ENCODE data around the gene OMG.
"Not testable (repeated sequence)": the region's sequence is repeated elsewhere in the genome, so short reads cannot be mapped to it uniquely, and the experiment has no call there.

The OMG gene

GRCh38 chr17:31297090-31297489 lies at the start of gene OMG:
Gene OMG (minus strand): TSS chr17:31297239. CDS start chr17:31296331, 908 bp downstream.
- DNase-seq: no peak

- not testable (repeated sequence) for DNase-seq
Observed at GRCh38 chr17:31345191-31345747, 48.2 kb upstream of the OMG start.

GRCh38 chr17:31339906-31340661 lies 43.0 kb upstream of the OMG start:
- DNase-seq: no peak

- DNase-seq: no peak
Observed at GRCh38 chr17:31329221-31329620, 32.2 kb upstream of the OMG start.

DNA sequence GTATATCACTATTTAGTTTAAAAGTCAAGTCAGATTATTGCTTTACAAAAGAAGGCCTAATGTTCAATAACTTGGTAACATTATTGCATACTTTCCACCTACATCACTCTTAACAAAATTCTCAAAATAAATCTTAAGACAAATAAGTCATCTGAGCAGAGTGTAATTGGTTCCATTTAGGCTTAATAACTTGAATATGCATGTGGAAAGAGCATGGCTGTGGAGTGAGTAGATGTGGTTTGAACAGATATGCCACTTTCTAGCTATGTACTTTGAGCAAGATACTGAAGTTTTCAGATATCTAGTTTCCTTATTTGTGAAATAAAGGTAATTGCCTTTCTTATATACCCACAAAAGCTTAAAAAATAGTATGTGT lies 31.1 kb upstream of the OMG start:
- DNase-seq: no peak

GRCh38 chr17:31327534-31328159 lies 30.6 kb upstream of the OMG start:
- no peak for DNase-seq

DNA sequence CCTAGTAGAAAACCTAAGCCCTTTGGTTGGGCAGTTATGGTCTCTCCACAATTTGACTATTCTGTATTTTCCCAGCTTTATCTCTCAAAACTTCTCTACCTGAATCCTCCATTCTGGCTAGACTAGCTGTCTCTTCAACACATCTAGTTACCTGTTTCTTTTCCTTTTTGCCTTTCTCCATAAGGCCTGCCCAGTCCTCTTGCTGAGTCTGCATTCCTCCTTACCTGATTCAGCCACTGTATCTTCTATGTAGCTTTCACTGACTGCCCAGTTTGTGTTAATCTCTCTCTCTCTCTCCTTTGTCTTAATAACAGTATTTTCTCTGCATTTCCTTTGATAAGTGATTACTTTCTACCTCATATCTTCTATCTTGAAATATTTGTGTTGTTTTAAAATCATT lies 26.5 kb upstream of the OMG start:
- no peak for DNase-seq

DNA sequence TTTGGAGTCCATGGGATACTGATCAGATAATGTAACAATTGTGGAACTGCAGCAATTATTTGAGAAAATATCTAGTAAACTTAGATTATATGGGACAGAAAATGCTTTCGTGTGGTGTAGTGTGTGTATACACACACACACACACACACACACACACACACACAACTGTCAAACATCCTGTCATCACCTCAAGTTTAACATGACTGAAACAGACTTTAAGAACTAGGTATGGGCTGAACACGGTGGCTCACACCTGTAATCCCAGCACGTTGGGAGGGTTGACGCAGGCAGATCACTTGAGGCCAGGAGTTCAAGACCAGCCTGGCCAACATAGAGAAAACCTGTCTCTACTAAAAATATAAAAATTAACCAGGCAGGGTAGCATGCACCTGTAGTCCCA lies 24.9 kb upstream of the OMG start:
- no peak for DNase-seq

- peak; percentile 95 to 98 for DNase-seq
Observed at GRCh38 chr17:31321481-31321880, 24.4 kb upstream of the OMG start, which contains the start of gene EVI2A. Gene EVI2A (minus strand): TSS chr17:31321622. CDS start chr17:31319013, 2,609 bp downstream.

DNA sequence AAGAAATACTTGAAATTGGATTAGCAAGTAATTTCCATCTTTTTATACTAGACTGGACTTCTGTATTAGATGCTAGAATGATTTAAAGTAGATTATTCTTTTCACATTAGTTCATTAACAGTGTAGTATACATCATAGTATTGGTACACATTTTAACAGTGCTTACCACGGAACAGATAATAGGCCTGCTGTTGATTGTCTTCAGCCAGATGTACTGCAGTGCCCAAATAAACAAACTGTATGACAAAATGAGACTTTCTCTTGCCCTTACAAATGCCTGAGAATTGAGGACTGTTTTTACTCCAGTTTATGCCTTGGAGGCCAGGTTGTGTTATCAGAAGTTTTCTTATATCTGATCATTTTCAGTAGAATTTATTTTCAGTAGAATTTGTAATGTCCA lies 23.8 kb upstream of the OMG start:
- DNase-seq: peak; percentile 18 to 32

DNA sequence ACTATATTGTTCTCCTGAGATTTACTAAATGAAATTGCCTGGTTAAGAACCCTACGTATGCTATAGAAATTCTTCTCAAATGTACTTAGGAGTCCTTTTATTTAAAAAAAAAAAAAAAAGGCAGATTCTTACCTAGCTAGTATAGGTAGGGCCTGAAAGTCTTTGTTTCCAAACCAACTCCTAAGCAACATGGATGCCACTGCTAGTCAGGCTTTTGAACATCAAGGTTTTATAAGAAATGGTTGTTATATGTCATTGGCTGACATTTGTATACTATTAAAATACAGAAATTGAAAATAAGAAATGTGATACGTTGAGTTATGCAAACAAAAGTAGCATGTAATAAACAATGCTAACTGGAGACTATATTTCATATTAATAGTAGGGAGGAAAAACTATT lies 23.2 kb upstream of the OMG start:
- DNase-seq: peak; percentile 30 to 52

DNA sequence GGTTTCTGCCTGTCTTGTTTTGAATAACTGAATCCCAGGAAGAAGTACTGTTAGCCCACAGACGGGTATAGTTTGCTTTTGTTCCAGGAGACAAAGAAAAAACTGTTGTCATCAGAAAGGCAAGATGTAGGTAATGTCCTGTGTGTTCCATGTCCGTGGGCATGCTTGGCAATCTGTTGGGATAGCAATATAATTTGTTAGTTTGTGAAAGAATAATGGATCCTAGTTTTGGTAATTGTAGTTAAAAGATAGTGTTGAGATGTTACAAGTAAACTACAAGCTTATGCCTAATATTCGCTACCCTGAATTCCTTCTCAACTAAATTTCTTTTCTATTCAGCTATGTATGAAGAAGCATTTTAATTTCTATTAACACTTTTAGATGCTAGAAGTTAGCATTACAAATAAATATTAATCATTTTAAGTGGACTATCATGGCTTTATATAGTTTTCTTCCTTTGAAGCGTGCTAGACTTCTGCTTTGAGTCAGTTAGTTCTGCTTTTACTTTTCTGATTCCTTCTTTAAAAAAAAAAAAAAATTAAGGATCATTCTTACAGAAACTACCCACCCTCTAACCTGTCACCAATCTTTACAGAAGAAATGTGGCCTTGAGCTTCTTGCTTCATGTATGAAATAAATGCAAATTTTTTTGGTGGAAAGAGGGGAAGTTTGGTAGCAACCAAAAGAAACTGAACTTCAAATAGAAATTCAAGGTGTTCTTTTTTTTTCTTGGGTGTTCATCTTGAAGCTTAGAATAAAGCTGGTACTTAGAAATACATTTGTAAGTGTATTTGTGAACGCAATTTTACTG lies 22.0 kb upstream of the OMG start:
- peak; percentile 52 to 76 for DNase-seq

DNA sequence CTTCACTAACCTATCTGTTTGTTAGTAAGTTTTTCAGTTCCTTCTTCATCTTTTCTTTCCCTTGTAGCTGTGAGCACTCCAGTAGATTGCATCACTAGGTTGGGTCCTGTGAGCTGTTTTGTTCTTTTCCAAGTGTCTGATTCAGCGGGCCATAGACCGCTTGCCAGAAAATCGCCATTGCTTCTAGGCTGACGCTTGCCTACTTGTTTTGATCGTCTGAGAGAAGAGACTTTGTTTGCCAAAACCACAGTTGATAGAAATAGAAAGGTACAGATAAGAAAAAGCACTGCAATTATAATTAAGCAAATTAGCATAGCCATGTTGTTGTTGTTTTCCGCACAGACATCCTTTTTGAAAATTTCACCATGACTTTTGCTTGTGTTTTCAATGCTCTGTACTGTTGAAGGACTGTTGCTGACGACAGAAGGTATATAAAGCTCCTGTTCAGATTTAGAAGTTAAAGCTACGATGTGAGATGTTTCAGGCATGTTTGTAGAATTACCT lies 21.3 kb upstream of the OMG start:
- peak; percentile 54 to 60 for DNase-seq

GRCh38 chr17:31314782-31315100 lies 17.7 kb upstream of the OMG start:
- no peak for DNase-seq

DNA sequence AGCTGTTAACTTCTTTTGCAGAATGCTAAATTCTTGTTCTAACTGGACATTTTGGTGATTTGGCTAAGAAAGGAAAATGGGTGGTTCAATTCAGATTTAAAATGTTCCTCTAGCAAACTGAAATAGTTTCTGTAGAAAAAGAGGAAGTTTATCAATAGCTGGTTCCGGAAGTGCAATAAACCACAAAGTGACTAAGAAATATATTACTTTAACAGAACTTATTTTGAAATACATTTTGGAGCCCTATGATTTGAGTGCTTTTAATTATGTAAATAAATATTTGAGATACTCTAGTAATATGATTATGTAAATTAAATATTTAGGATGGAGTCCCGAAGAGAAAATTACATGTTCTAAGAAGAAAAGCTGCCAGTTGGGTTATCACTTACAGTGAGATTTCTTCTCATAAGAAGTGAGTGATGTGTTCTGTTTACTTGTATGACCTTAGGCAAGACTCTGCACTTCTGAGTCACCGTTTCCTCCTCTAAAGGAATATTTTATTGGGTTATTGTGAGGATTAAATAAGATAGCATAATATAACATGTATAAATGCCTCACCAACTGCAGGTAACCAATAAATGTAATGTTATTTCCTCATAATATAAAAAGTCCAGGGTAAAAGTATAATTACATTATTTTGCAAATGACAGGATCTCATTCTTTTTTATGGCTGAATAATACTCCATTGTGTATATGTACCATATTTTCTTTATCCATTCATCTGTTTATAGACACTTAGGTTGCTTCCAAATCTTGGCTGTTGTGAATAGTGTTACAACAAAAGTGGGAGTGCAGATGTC lies 17.1 kb upstream of the OMG start, which contains the start of gene EVI2B:
TSS of gene EVI2B (minus strand) at position 73 of the 800 bp plus-strand sequence. CDS start 8,445 bp downstream, outside the sequence.
- peak; percentile 96 to 97 for DNase-seq

GRCh38 chr17:31312223-31312622 lies 15.2 kb upstream of the OMG start:
- DNase-seq: not testable (repeated sequence)

- no peak for DNase-seq
Observed at GRCh38 chr17:31311526-31311925, 14.5 kb upstream of the OMG start.

GRCh38 chr17:31310886-31311285 lies 13.8 kb upstream of the OMG start:
- no peak for DNase-seq

GRCh38 chr17:31310260-31310659 lies 13.2 kb upstream of the OMG start:
- DNase-seq: peak; percentile 49 to 55

DNA sequence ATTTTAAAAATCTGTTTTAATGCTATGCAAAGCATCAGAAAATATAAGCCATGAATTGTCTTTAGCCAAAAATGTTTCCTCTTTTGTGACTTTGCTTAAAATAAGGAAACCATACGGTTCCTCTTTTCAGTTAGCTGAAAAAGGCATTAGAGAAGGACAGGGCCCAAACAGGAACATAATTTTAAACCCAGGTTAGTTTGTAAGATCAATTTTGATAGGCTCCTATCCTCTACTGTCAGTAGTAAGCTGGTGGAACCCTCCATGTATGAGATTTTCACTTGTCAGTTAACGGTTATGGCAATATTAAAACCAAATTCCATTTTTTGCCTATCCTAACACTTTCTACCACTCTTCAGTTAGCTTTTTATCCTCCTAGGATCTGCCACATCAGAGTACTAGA lies 12.5 kb upstream of the OMG start:
- peak; percentile 95 to 98 for DNase-seq

GRCh38 chr17:31308372-31309334 lies 11.6 kb upstream of the OMG start:
- DNase-seq: peak; percentile 64 to 70
